ENCODE results near the gene DOHH.

DNA sequence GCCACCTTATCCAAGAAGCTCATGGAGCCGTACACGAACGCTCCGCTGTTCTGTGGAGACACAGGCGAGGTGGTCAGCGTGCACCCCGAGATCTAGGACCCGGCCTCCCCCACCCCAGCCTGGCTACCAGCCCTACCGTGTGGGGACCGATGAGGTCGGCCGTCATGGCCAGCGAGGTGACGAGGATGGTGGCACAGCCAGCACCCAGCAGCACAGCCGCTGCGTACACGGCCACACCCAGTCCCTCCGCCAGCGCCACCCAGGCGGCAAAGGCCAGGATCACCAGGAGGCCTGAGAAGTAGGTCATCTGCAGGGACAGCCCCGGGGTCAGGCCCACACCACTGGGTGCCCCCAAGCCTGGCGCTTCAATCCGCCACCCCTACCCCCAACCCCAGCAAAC, 45.6 kb upstream of the DOHH start:
- no peak for TF ChIP-seq POLR2A (IDR thresholded peaks at IDR 0.05)
- TF ChIP-seq, protein P1, sequence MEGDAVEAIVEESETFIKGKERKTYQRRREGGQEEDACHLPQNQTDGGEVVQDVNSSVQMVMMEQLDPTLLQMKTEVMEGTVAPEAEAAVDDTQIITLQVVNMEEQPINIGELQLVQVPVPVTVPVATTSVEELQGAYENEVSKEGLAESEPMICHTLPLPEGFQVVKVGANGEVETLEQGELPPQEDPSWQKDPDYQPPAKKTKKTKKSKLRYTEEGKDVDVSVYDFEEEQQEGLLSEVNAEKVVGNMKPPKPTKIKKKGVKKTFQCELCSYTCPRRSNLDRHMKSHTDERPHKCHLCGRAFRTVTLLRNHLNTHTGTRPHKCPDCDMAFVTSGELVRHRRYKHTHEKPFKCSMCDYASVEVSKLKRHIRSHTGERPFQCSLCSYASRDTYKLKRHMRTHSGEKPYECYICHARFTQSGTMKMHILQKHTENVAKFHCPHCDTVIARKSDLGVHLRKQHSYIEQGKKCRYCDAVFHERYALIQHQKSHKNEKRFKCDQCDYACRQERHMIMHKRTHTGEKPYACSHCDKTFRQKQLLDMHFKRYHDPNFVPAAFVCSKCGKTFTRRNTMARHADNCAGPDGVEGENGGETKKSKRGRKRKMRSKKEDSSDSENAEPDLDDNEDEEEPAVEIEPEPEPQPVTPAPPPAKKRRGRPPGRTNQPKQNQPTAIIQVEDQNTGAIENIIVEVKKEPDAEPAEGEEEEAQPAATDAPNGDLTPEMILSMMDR (IDR thresholded peaks at IDR 0.05), result no peak

All from gastroesophageal sphincter (tissue), 3 donors.